GM18909 (cell line): ENCODE measurements around the gene WNK2.
"Not testable (repeated sequence)": the region's sequence is repeated elsewhere in the genome, so short reads cannot be mapped to it uniquely, and the experiment has no call there.

Experiments
- ATAC-seq: cut with Tn5 transposase; IDR thresholded peaks from one replicate; pipeline ENCODE4 v1.9.1; 2021; ENCODE audit warnings: mild to moderate bottlenecking; ENCODE audit not compliant: unreplicated experiment, poor library complexity

WNK2 gene

GRCh38 chr9:93248386-93249040, 64.6 kb downstream of the WNK2 start:
- ATAC-seq, result no peak

- no peak for ATAC-seq
Observed at GRCh38 chr9:93250185-93250584, 66.2 kb downstream of the WNK2 start.

GRCh38 chr9:93251309-93251708, 67.4 kb downstream of the WNK2 start:
- not testable (repeated sequence) for ATAC-seq

GRCh38 chr9:93252116-93252780, 68.3 kb downstream of the WNK2 start:
- ATAC-seq, result no peak

GRCh38 chr9:93252781-93253530, 69.0 kb downstream of the WNK2 start:
- no peak for ATAC-seq

GRCh38 chr9:93253633-93254032, 69.7 kb downstream of the WNK2 start:
- ATAC-seq, result no peak

- ATAC-seq, result no peak
Observed at GRCh38 chr9:93254061-93254481, 70.1 kb downstream of the WNK2 start.

- ATAC-seq, result no peak
Observed at GRCh38 chr9:93254806-93255493, 71.0 kb downstream of the WNK2 start.

GRCh38 chr9:93255494-93255867, 71.5 kb downstream of the WNK2 start:
- no peak for ATAC-seq

GRCh38 chr9:93255994-93256877, 72.3 kb downstream of the WNK2 start:
- no peak for ATAC-seq

- no peak for ATAC-seq
Observed at GRCh38 chr9:93256878-93257807, 73.2 kb downstream of the WNK2 start.

GRCh38 chr9:93257808-93258331, 73.9 kb downstream of the WNK2 start:
- ATAC-seq, result no peak

- ATAC-seq, result no peak
Observed at GRCh38 chr9:93258419-93258817, 74.5 kb downstream of the WNK2 start.

- no peak for ATAC-seq
Observed at GRCh38 chr9:93258818-93259489, 75.0 kb downstream of the WNK2 start.

- ATAC-seq, result no peak
Observed at GRCh38 chr9:93259490-93260262, 75.7 kb downstream of the WNK2 start.

GRCh38 chr9:93260263-93261066, 76.5 kb downstream of the WNK2 start:
- no peak for ATAC-seq

GRCh38 chr9:93261281-93261680, 77.3 kb downstream of the WNK2 start:
- ATAC-seq, result no peak
